H1 (cell line): ENCODE results near the gene NBPF3. TPM values are rescaled to one million over a fixed set of nuclear protein-coding genes. Genes with fewer than 3 reads are reported as not detected.
A peak's percentile ranks its signal among the peaks of the same experiment; 100 is the strongest.

Source experiments
- CTCF ChIA-PET: fragments of 300-600 bp; sonication (Branson Sonifier 250); formaldehyde crosslinking; loops from one replicate; lab custom pipeline; 2021; ENCODE audit not compliant: partially characterized antibody; lab: Charles Lee
- POLR2A ChIA-PET: fragments of 300-600 bp; sonication (Branson Sonifier 250); formaldehyde crosslinking; loops from one replicate; lab custom pipeline; 2021; ENCODE audit warnings: inconsistent platforms; ENCODE audit not compliant: partially characterized antibody; lab: Charles Lee
- DNase-seq, 2 experiments: peaks; one replicate each; pipeline versions ENCODE4 v3.0.0 to v3.0.0-alpha.2; 2010 to 2022; ENCODE audit warnings: low spot score in 2 of 2, low read depth in 1 of 2, mixed read lengths in 1 of 2
- FAIRE-seq: peaks from 2 replicates; lab custom pipeline; 2011; peaks lifted over from hg19 to GRCh38; lab: Jason Lieb, UNC
- H2AFZ ChIP-seq: 2 replicates; pipeline ENCODE4 v1.8.1; 2012; ENCODE audit warnings: low read length, inconsistent platforms
- H2AK5ac ChIP-seq: 2 replicates; pipeline ENCODE4 v1.6.1; 2013; ENCODE audit warnings: low read depth, low read length
- H2BK120ac ChIP-seq: replicated peaks from 2 replicates; pipeline ENCODE3; 2013; ENCODE audit warnings: low read depth, low read length, inconsistent platforms
- H2BK12ac ChIP-seq: 2 replicates; pipeline ENCODE4 v1.6.1; 2013; ENCODE audit warnings: low read depth, low read length
- H2BK15ac ChIP-seq: 2 replicates; pipeline ENCODE4 v1.6.1; 2013; ENCODE audit warnings: low read length
- H2BK20ac ChIP-seq: 2 replicates; pipeline ENCODE4 v1.6.1; 2013; ENCODE audit warnings: low read length
- H2BK5ac ChIP-seq: 2 replicates; pipeline ENCODE4 v1.6.1; 2013; ENCODE audit warnings: low read depth, low read length
- H3K14ac ChIP-seq: 2 replicates; pipeline ENCODE4 v1.6.1; 2013; ENCODE audit warnings: inconsistent platforms; ENCODE audit not compliant: insufficient read length
- H3K18ac ChIP-seq: 2 replicates; pipeline ENCODE4 v1.6.1; 2013; ENCODE audit warnings: low read length; ENCODE audit errors: extremely low read depth
- H3K23ac ChIP-seq: 2 replicates; pipeline ENCODE4 v1.6.1; 2013; ENCODE audit warnings: inconsistent platforms; ENCODE audit not compliant: insufficient read length
- H3K23me2 ChIP-seq: 2 replicates; pipeline ENCODE4 v1.6.1; 2013; ENCODE audit warnings: low read depth, low read length
- H3K27ac ChIP-seq: 2 replicates; pipeline ENCODE4 v1.6.1; 2011; ENCODE audit warnings: low read depth, low read length, inconsistent platforms
- H3K27me3 ChIP-seq, 4 experiments: replicated peaks in 1 of 4; 1 replicate in 1 of 4; 2 replicates in 3 of 4; pipeline versions ENCODE4 v1.6.1 to v1.8.1; 2011 to 2013; ENCODE audit warnings: low read length in 3 of 4, mild to moderate bottlenecking in 3 of 4, inconsistent platforms in 2 of 4, mixed read lengths in 2 of 4, moderate library complexity in 1 of 4; ENCODE audit not compliant: control insufficient read depth in 3 of 4, insufficient read depth in 3 of 4; ENCODE audit errors: extremely low read depth in 1 of 4
- H3K36me3 ChIP-seq, 4 experiments: 2 replicates each; pipeline versions ENCODE4 v1.6.1 to v1.8.1; 2011 to 2013; ENCODE audit warnings: mild to moderate bottlenecking in 4 of 4, low read length in 3 of 4, moderate library complexity in 2 of 4, control low read depth in 1 of 4, inconsistent platforms in 1 of 4; ENCODE audit not compliant: insufficient read depth in 4 of 4, control insufficient read depth in 2 of 4
- H3K4ac ChIP-seq: replicated peaks from 2 replicates; pipeline ENCODE3; 2013; ENCODE audit warnings: low read length, low read depth, mixed read lengths, inconsistent platforms; ENCODE audit not compliant: insufficient read length
- H3K4me1 ChIP-seq, 4 experiments: replicated peaks in 1 of 4; 1 replicate in 1 of 4; 2 replicates in 3 of 4; pipeline versions ENCODE4 v1.6.1 to v1.8.1; 2011 to 2013; ENCODE audit warnings: low read length in 3 of 4, inconsistent platforms in 2 of 4, mixed read lengths in 1 of 4; ENCODE audit not compliant: insufficient read depth in 4 of 4, control insufficient read depth in 3 of 4
- H3K4me2 ChIP-seq, 2 experiments: 2 replicates each; pipeline versions ENCODE4 v1.6.1 to v1.8.1; 2011 to 2013; ENCODE audit warnings: low read depth in 2 of 2, low read length in 2 of 2, control low read depth in 1 of 2, inconsistent platforms in 1 of 2, mild to moderate bottlenecking in 1 of 2; ENCODE audit not compliant: insufficient read depth in 1 of 2
- H3K4me3 ChIP-seq, 4 experiments: fragments of 200-600, 300-600 bp in 1 of 4; sonication (generic), shearing (Covaris generic), sonication (Bioruptor Twin) in 1 of 4; 2 replicates each; pipeline versions ENCODE4 v1.5.1 to v1.8.1; 2011 to 2016; ENCODE audit warnings: low read length in 4 of 4, low read depth in 3 of 4, control low read depth in 2 of 4, inconsistent platforms in 2 of 4, mild to moderate bottlenecking in 2 of 4, mixed read lengths in 1 of 4, moderate library complexity in 1 of 4; ENCODE audit not compliant: insufficient read depth in 2 of 4; ENCODE audit errors: extremely low read depth in 1 of 4
- H3K56ac ChIP-seq: replicated peaks from 2 replicates; pipeline ENCODE3; 2013; ENCODE audit warnings: low read depth, mild to moderate bottlenecking, mixed read lengths, low read length, inconsistent platforms; ENCODE audit not compliant: insufficient read length
- H3K79me1 ChIP-seq: 2 replicates; pipeline ENCODE4 v1.6.1; 2013; ENCODE audit warnings: low read depth, low read length, control low read depth
- H3K79me2 ChIP-seq, 2 experiments: 2 replicates each; pipeline versions ENCODE4 v1.6.1 to v1.8.1; 2012 to 2013; ENCODE audit warnings: low read length in 2 of 2, mild to moderate bottlenecking in 2 of 2, inconsistent platforms in 1 of 2; ENCODE audit not compliant: insufficient read depth in 2 of 2, control insufficient read depth in 1 of 2
- H3K9ac ChIP-seq, 4 experiments: replicated peaks in 1 of 4; 1 replicate in 1 of 4; 2 replicates in 3 of 4; pipeline versions ENCODE4 v1.6.1 to v1.8.1; 2011 to 2013; ENCODE audit warnings: low read depth in 3 of 4, low read length in 3 of 4, control low read depth in 2 of 4, mild to moderate bottlenecking in 2 of 4, moderate library complexity in 2 of 4, inconsistent platforms in 1 of 4; ENCODE audit errors: extremely low read depth in 1 of 4
- H3K9me3 ChIP-seq, 2 experiments: 2 replicates each; pipeline versions ENCODE4 v1.6.1 to v1.8.1; 2012 to 2013; ENCODE audit warnings: mild to moderate bottlenecking in 2 of 2, moderate library complexity in 2 of 2, control low read depth in 1 of 2, inconsistent platforms in 1 of 2, low read depth in 1 of 2, low read length in 1 of 2, mixed read lengths in 1 of 2; ENCODE audit not compliant: insufficient read depth in 2 of 2
- H4K20me1 ChIP-seq, 2 experiments: replicated peaks in 1 of 2; 2 replicates each; pipeline versions ENCODE3 to v1.8.1; 2011 to 2013; ENCODE audit warnings: inconsistent platforms in 2 of 2, low read length in 2 of 2, mild to moderate bottlenecking in 1 of 2; ENCODE audit not compliant: insufficient read depth in 2 of 2, control insufficient read depth in 1 of 2
- H4K5ac ChIP-seq: 2 replicates; pipeline ENCODE4 v1.6.1; 2013; ENCODE audit warnings: low read length, low read depth, mixed read lengths, inconsistent platforms; ENCODE audit not compliant: insufficient read length
- H4K8ac ChIP-seq: 2 replicates; pipeline ENCODE4 v1.8.0; 2013; ENCODE audit warnings: mild to moderate bottlenecking, moderate library complexity, low read length, inconsistent platforms; ENCODE audit not compliant: insufficient read depth; ENCODE audit errors: extremely low read depth
- H4K91ac ChIP-seq: replicated peaks from 2 replicates; pipeline ENCODE3; 2013; ENCODE audit warnings: low read length, mixed read lengths, inconsistent platforms; ENCODE audit not compliant: insufficient read length
- CTCF ChIP-seq, 3 experiments: IDR thresholded peaks; 1 replicate in 2 of 3; 2 replicates in 1 of 3; pipeline versions ENCODE4 v1.5.1 to v1.6.1; 2011; ENCODE audit warnings: low read length in 3 of 3, mild to moderate bottlenecking in 3 of 3, inconsistent platforms in 2 of 3, low read depth in 1 of 3, moderate library complexity in 1 of 3; ENCODE audit not compliant: insufficient read depth in 1 of 3; ENCODE audit errors: control extremely low read depth in 1 of 3
- WGBS, 2 experiments: shearing (Covaris generic) in 1 of 2; methylation state at CpG; one replicate each; pipeline versions ENCODE4 v1.1.6 to v1.1.7; 2013 to 2015; ENCODE audit warnings: low lambda C conversion rate in 2 of 2, mixed read lengths in 2 of 2, inconsistent platforms in 1 of 2, low coverage in 1 of 2, missing lambda C conversion rate in 1 of 2; ENCODE audit not compliant: insufficient replicate concordance in 2 of 2, insufficient coverage in 1 of 2, insufficient read length in 1 of 2; ENCODE audit errors: extremely low coverage in 1 of 2, missing lambda C conversion rate in 1 of 2; 5-methylcytosine and 5-hydroxymethylcytosine counted together
- polyA plus RNA-seq, 7 experiments: library from polyadenylated mRNA; depleted of rRNA in 3 of 7; stranded (reverse) in 5 of 7; unstranded in 2 of 7; fragments of >200 nt in 5 of 7; fragments of 200-250 nt in 2 of 7; gene quantifications; 1 replicate in 5 of 7; 2 replicates in 1 of 7; 4 replicates in 1 of 7; pipeline versions ENCODE4 v1.2.1 to v1.2.3, GENCODE V29; 2011 to 2013; ENCODE audit warnings: missing spikeins in 2 of 7, mixed read lengths in 2 of 7
- total RNA-seq: library from RNA; stranded (reverse); fragmentation: NEBNext Ultra II Directional; extraction: Animal tissue kit (Norgen Biotek cat#: 25700); gene quantifications from 2 replicates; pipeline ENCODE4 v1.2.1, GENCODE V29; 2021

NBPF3 gene
- total and polyA plus RNA-seq, 2 of the 8 experiments (the other 6 are each of a cell fraction or from before 2014, with no cell fraction given): 3.8 to 4.3 TPM

GRCh38 chr1:21434394-21434793 lies 5.5 kb upstream of the NBPF3 start:
- Histone ChIP-seq H3K79me2 (no peaks in the 10 kb centered on the region), H3K23ac (no peak overlapping the region), H3K4me2 (no peak overlapping the region), H3K18ac (no peak overlapping the region), H2BK120ac (no peak overlapping the region), H2BK20ac (no peak overlapping the region), H2BK15ac (0 out of 2 replicates have a peak overlapping the region, but pooled peaks have one; percentile 46), H3K4me3 (no peak overlapping the region), H3K9ac (no peak overlapping the region), H2AK5ac (no peak overlapping the region), H3K14ac (no peak overlapping the region), H2BK12ac (no peak overlapping the region), H3K79me1 (no peaks in the 10 kb centered on the region), H3K23me2 (peaks cover 5% of the 10 kb centered on the region; the same call in 1 of the 2 replicates), H3K4ac (no peak overlapping the region), H3K27ac (no peak overlapping the region), H4K20me1 (no peaks in the 10 kb centered on the region), H3K4me1 (peaks cover 0 to 4% (median 2%) of the 10 kb centered on the region in 4 experiments; a peak in 2 of 7 replicates), H4K8ac (no peak overlapping the region), H3K27me3 (peaks cover 0 to 16% (median 7%) of the 10 kb centered on the region in 4 experiments; a peak in 6 of 7 replicates), H3K36me3 (no peaks in the 10 kb centered on the region), H3K56ac (no peak overlapping the region), H2AFZ (no peak overlapping the region), H3K9me3 (no peaks in the 10 kb centered on the region), H4K5ac (no peak overlapping the region), H4K91ac (no peak overlapping the region), H2BK5ac (no peak overlapping the region)
- ChIA-PET CTCF (interaction anchor here (0.9 to 1.4 kb wide), 4 partner anchors 34 to 181 kb away, joined by 3 to 4 read pairs (median 3); no protein-coding TSS in a partner anchor), POLR2A (no interaction called here)
- FAIRE-seq (no peak), DNase-seq (no peak)
- WGBS, 2 experiments: 85% methylated on average over 8 of the region's 8 CpGs; no CpG with 5 or more reads in 1 of the 2 experiments
- TF ChIP-seq CTCF (IDR thresholded peaks at IDR 0.05; ENCODE audit: control extremely low read depth in 1 of 3, insufficient read depth in 1 of 3, low read depth in 1 of 3, low read length in 3 of 3): no peak
